ENCODE results near the gene DOCK2. TPM values are rescaled to one million over a fixed set of nuclear protein-coding genes. Genes with fewer than 3 reads are reported as not detected.

Gene DOCK2
- total and polyA plus RNA-seq, 2 donors from 2014 or later = 1.0 to 42.0 TPM

GRCh38 chr5:169880012-169880663 is 243.1 kb downstream of the DOCK2 start:
- FAIRE-seq (no peak), DNase-seq (no peak)
- intact Hi-C loops (cut with DNase I) = no loop called here
- H3K27me3 ChIP-seq (ENCODE audit: control insufficient read depth, insufficient read depth, low read length) = peaks cover 2% of the 10 kb centered on the region
- H3K9me3 ChIP-seq (ENCODE audit: control insufficient read depth in 2 of 3, insufficient read depth in 1 of 3, low read length in 3 of 3) = no peaks in the 10 kb centered on the region
- H3K4me1 ChIP-seq (ENCODE audit: control insufficient read depth in 2 of 3, insufficient read depth in 2 of 3, low read depth in 1 of 3, low read length in 3 of 3) = no peaks in the 10 kb centered on the region
- H3K36me3 ChIP-seq (ENCODE audit: control insufficient read depth in 2 of 3, insufficient read depth in 3 of 3, low read length in 3 of 3) = no peaks in the 10 kb centered on the region
- H3K27ac ChIP-seq (ENCODE audit: low read depth in 2 of 2, low read length in 2 of 2) = no peak overlapping the region
- TF ChIP-seq CTCF (IDR thresholded peaks at IDR 0.05; ENCODE audit: borderline replicate concordance, extremely low read depth, insufficient read depth) = no peak
- H3K4me3 ChIP-seq (ENCODE audit: low read length in 3 of 3) = no peak overlapping the region
- H3K9ac ChIP-seq (ENCODE audit: low read length in 3 of 3) = no peak overlapping the region

- no peak for FAIRE-seq
- Histone ChIP-seq H3K27ac (ENCODE audit: low read depth in 2 of 2, low read length in 2 of 2) (no peak overlapping the region), H3K4me1 (ENCODE audit: control insufficient read depth in 2 of 3, insufficient read depth in 2 of 3, low read depth in 1 of 3, low read length in 3 of 3) (no peaks in the 10 kb centered on the region), H3K4me3 (ENCODE audit: low read length in 3 of 3) (no peak overlapping the region), H3K36me3 (ENCODE audit: control insufficient read depth in 2 of 3, insufficient read depth in 3 of 3, low read length in 3 of 3) (no peaks in the 10 kb centered on the region), H3K9me3 (ENCODE audit: control insufficient read depth in 2 of 3, insufficient read depth in 1 of 3, low read length in 3 of 3) (no peaks in the 10 kb centered on the region), H3K27me3 (ENCODE audit: control insufficient read depth, insufficient read depth, low read length) (peaks cover 2% of the 10 kb centered on the region), H3K9ac (ENCODE audit: low read length in 3 of 3) (no peak overlapping the region)
- no peak for TF ChIP-seq CTCF (IDR thresholded peaks at IDR 0.05; ENCODE audit: borderline replicate concordance, extremely low read depth, insufficient read depth)
- DNase-seq = no peak
- intact Hi-C loops (cut with DNase I) = no loop called here
These were observed 243.7 kb downstream of the DOCK2 start for GRCh38 chr5:169880785-169881184.

GRCh38 chr5:169881702-169882303 is 244.7 kb downstream of the DOCK2 start:
- Histone ChIP-seq H3K4me3 (ENCODE audit: low read length in 3 of 3) (no peak overlapping the region), H3K36me3 (ENCODE audit: control insufficient read depth in 2 of 3, insufficient read depth in 3 of 3, low read length in 3 of 3) (no peaks in the 10 kb centered on the region), H3K9ac (ENCODE audit: low read length in 3 of 3) (no peak overlapping the region), H3K4me1 (ENCODE audit: control insufficient read depth in 2 of 3, insufficient read depth in 2 of 3, low read depth in 1 of 3, low read length in 3 of 3) (no peaks in the 10 kb centered on the region), H3K27ac (ENCODE audit: low read depth in 2 of 2, low read length in 2 of 2) (no peak overlapping the region), H3K27me3 (ENCODE audit: control insufficient read depth, insufficient read depth, low read length) (peaks cover 2% of the 10 kb centered on the region), H3K9me3 (ENCODE audit: control insufficient read depth in 2 of 3, insufficient read depth in 1 of 3, low read length in 3 of 3) (no peaks in the 10 kb centered on the region)
- intact Hi-C loops (cut with DNase I) = no loop called here
- no peak for DNase-seq
- TF ChIP-seq CTCF (IDR thresholded peaks at IDR 0.05; ENCODE audit: borderline replicate concordance, extremely low read depth, insufficient read depth) = no peak
- FAIRE-seq = no peak

Data from kidney (tissue), 14 donors.